H1 (cell line): ENCODE data around the gene HAGH. TPM values are rescaled to one million over a fixed set of nuclear protein-coding genes. Genes with fewer than 3 reads are reported as not detected.

Source experiments
- CBX8 ChIP-seq: fragments of 300-800, 300-1000 bp; sonication (generic); IDR thresholded peaks from 2 replicates; pipeline ENCODE4 v1.7.1; 2016; ENCODE audit warnings: low read depth, low read length, borderline replicate concordance
- NRF1 ChIP-seq: IDR thresholded peaks from 2 replicates; pipeline ENCODE4 v1.6.1; 2011; ENCODE audit warnings: mild to moderate bottlenecking, low read depth, low read length, improper control_type of control experiment
- POLR2AphosphoS5 ChIP-seq: IDR thresholded peaks from 2 replicates; pipeline ENCODE4 v1.6.1; 2011; ENCODE audit warnings: low read depth, low read length
- SRF ChIP-seq: IDR thresholded peaks from 2 replicates; pipeline ENCODE4 v1.6.1; 2011; ENCODE audit warnings: mild to moderate bottlenecking, low read depth, low read length, moderate library complexity
- USF2 ChIP-seq: IDR thresholded peaks from 2 replicates; pipeline ENCODE4 v1.6.1; 2011; ENCODE audit warnings: low read length, improper control_type of control experiment
- polyA plus RNA-seq, 7 experiments: library from polyadenylated mRNA; depleted of rRNA in 3 of 7; stranded (reverse) in 5 of 7; unstranded in 2 of 7; fragments of >200 nt in 5 of 7; fragments of 200-250 nt in 2 of 7; gene quantifications; 1 replicate in 5 of 7; 2 replicates in 1 of 7; 4 replicates in 1 of 7; pipeline versions ENCODE4 v1.2.1 to v1.2.3, GENCODE V29; 2011 to 2013; ENCODE audit warnings: missing spikeins in 2 of 7, mixed read lengths in 2 of 7
- total RNA-seq: library from RNA; stranded (reverse); fragmentation: NEBNext Ultra II Directional; extraction: Animal tissue kit (Norgen Biotek cat#: 25700); gene quantifications from 2 replicates; pipeline ENCODE4 v1.2.1, GENCODE V29; 2021

The HAGH gene
- total and polyA plus RNA-seq, 2 of the 8 experiments (the other 6 are each of a cell fraction or from before 2014, with no cell fraction given), result 28.7 to 40.6 TPM

- no peak for TF ChIP-seq NRF1
- no peak for TF ChIP-seq USF2
- no peak for TF ChIP-seq SRF
- TF ChIP-seq POLR2AphosphoS5, result no peak
- TF ChIP-seq CBX8, result no peak
Measured at GRCh38 chr16:1788708-1789100, 37.9 kb downstream of the HAGH start (continued).
